Measurements from ENCODE around the gene INHBC. TPM values are rescaled to one million over a fixed set of nuclear protein-coding genes. Genes with fewer than 3 reads are reported as not detected.
"Not testable (repeated sequence)": the region's sequence is repeated elsewhere in the genome, so short reads cannot be mapped to it uniquely, and the experiment has no call there.

INHBC gene
- total and polyA plus RNA-seq, 7 experiments from 2014 or later = 0.16 TPM; not detected in 6

DNA sequence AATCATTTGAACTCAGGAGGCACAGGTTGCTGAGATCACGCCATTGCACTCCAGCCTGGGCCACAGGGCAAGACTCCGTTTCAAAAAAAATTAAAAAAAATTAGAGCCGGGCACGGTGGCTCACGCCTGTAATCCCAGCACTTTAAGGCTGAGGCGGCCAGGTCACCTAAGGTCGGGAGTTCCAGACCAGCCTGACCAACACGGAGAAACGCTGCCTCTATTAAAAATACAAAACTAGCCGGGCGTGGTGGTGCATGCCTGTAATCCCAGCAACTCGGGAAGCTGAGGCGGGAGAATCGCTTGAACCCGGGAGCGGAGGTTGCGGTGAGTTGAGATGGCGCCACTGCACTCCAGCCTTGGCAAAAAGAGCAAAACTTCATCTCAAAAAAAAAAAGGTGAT lies 39.5 kb upstream of the INHBC start:
- intact Hi-C loops (cut with micrococcal nuclease) = no loop called here
- Histone ChIP-seq H3K27me3 (ENCODE audit: control insufficient read depth in 2 of 2, insufficient read depth in 2 of 2, low read length in 2 of 2) (no peaks in the 10 kb centered on the region), H3K4me3 (ENCODE audit: low read length) (no peak overlapping the region), H3K4me1 (ENCODE audit: control insufficient read depth in 2 of 2, insufficient read depth in 2 of 2, low read length in 2 of 2) (no peaks in the 10 kb centered on the region), H3K36me3 (ENCODE audit: control insufficient read depth in 2 of 3, insufficient read depth in 3 of 3, low read length in 3 of 3) (peaks cover 0 to 23% (median 0%) of the 10 kb centered on the region in 3 experiments), H3K27ac (ENCODE audit: low read depth, low read length) (no peak overlapping the region), H3K9me3 (ENCODE audit: control insufficient read depth in 2 of 3, low read length in 3 of 3) (no peaks in the 10 kb centered on the region)
- Mint-ChIP-seq H3K27me3 (no peaks in the 10 kb centered on the region), H3K27ac (no peak overlapping the region), H3K4me3 (no peak overlapping the region), H3K4me1 (peaks cover 6 to 33% (median 17%) of the 10 kb centered on the region in 7 donors), H3K36me3 (peaks cover 6 to 33% (median 16%) of the 10 kb centered on the region in 5 donors), H3K9me3 (no peaks in the 10 kb centered on the region)
- ATAC-seq (no peak), DNase-seq (no peak)
- ChIA-PET CTCF (no interaction called here), POLR2A (interaction anchor here (0.7 kb wide), 1 partner anchor 142 kb away, joined by 3 read pairs; no protein-coding TSS in a partner anchor)

DNA sequence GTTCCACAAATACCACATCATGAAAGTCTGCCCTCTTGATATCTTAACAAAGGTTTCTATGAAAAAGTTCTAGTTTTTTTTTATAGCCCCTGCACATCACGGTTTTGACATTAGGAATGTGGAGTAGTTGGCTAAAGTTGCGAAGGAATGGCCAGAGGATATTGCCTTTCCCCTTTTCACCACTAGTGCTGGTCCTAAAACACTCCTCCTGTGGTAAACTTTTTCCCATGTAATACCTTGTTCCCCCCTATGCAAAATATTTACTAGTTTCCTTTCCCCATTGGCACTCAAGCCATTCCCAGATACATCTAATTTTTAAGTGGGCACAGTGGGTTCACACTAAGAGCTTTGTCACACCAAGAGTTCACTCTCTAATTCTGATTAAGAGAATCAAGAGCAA lies 37.1 kb upstream of the INHBC start:
- intact Hi-C loops (cut with micrococcal nuclease) = no loop called here
- Mint-ChIP-seq H3K9me3 (no peaks in the 10 kb centered on the region), H3K27me3 (no peaks in the 10 kb centered on the region), H3K27ac (peak overlapping the region in 2 of 9 donors; percentile 73 to 78), H3K4me1 (peaks cover 6 to 39% (median 22%) of the 10 kb centered on the region in 7 donors), H3K36me3 (peaks cover 4 to 30% (median 12%) of the 10 kb centered on the region in 5 donors), H3K4me3 (no peak overlapping the region)
- POLR2A ChIA-PET = no interaction called here
- Histone ChIP-seq H3K27me3 (ENCODE audit: control insufficient read depth in 2 of 2, insufficient read depth in 2 of 2, low read length in 2 of 2) (no peaks in the 10 kb centered on the region), H3K27ac (ENCODE audit: low read depth, low read length) (no peak overlapping the region), H3K36me3 (ENCODE audit: control insufficient read depth in 2 of 3, insufficient read depth in 3 of 3, low read length in 3 of 3) (peaks cover 0 to 14% (median 0%) of the 10 kb centered on the region in 3 experiments), H3K4me3 (ENCODE audit: low read length) (no peak overlapping the region), H3K9me3 (ENCODE audit: control insufficient read depth in 2 of 3, low read length in 3 of 3) (no peaks in the 10 kb centered on the region), H3K4me1 (ENCODE audit: control insufficient read depth in 2 of 2, insufficient read depth in 2 of 2, low read length in 2 of 2) (no peaks in the 10 kb centered on the region)
- CTCF ChIA-PET = interaction anchor here (1.3 kb wide), 1 partner anchor 10 kb away, joined by 3 read pairs; no protein-coding TSS in a partner anchor
- no peak for ATAC-seq
- DNase-seq = no peak

DNA sequence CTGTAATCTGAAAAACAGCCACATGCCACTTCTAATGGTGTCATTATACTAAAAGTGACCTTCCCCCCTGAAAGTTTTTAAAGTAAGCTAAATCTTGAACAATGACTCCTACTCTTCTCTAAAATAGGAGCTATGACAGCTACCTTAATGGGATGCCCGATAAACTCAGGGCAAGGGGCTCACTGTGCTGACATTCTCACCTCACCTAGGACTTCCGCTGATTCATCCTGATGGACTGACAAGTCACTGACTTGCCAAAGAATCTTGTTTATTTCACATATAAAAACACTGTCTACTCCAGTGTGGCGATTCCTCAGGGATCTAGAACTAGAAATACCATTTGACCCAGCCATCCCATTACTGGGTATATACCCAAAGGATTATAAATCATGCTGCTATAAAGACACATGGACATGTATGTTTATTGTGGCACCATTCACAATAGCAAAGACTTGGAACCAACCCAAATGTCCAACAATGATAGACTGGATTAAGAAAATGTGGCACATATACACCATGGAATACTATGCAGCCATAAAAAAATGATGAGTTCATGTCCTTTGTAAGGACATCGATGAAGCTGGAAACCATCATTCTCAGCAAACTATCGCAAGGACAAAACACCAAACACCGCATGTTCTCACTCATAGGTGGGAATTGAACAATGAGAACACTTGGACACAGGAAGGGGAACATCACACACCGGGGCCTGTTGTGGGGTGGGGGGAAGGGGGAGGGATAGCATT lies 34.7 kb upstream of the INHBC start:
- H3K27me3 Mint-ChIP-seq; H3K9me3 Mint-ChIP-seq; ATAC-seq; H3K27ac ChIP-seq (ENCODE audit: low read depth, low read length); DNase-seq; H3K4me3 ChIP-seq (ENCODE audit: low read length); intact Hi-C loops (cut with micrococcal nuclease); H3K9me3 ChIP-seq (ENCODE audit: control insufficient read depth in 2 of 3, low read length in 3 of 3); H3K27me3 ChIP-seq (ENCODE audit: control insufficient read depth in 2 of 2, insufficient read depth in 2 of 2, low read length in 2 of 2); H3K36me3 ChIP-seq (ENCODE audit: control insufficient read depth in 2 of 3, insufficient read depth in 3 of 3, low read length in 3 of 3); H3K4me1 ChIP-seq (ENCODE audit: control insufficient read depth in 2 of 2, insufficient read depth in 2 of 2, low read length in 2 of 2); H3K4me3 Mint-ChIP-seq: not testable (repeated sequence)
- POLR2A ChIA-PET = interaction anchor here (0.5 kb wide), 1 partner anchor 55 kb away, joined by 3 read pairs; the partner anchor contains the start of gene INHBE
- H3K36me3 Mint-ChIP-seq = peaks cover 4 to 18% (median 7%) of the 10 kb centered on the region in 5 donors
- peak overlapping the region in 2 of 9 donors; percentile 59 to 69 for H3K27ac Mint-ChIP-seq
- H3K4me1 Mint-ChIP-seq = peaks cover 3 to 33% (median 18%) of the 10 kb centered on the region in 7 donors
- CTCF ChIA-PET = interaction anchor here (0.6 kb wide), 1 partner anchor 9 kb away, joined by 3 read pairs; no protein-coding TSS in a partner anchor

DNA sequence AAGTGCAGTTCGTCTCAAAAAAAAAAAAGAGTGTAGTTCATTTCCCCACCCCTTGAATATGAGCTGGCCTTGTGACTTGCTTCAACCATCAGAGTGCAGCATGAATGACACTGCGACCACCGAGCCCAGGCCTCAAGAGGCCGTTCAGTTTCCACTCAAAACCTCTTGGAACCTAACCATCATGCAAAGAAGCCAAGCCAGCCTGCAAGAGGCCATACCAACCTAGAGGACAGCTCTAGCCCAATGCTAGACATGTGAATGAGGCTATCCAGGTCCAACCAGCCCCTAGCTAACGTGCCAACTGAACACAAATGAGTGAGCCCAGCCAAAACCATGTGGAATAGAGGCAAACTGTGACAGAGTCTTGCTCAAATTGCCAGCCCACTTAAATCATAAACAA lies 33.4 kb upstream of the INHBC start:
- Histone ChIP-seq H3K4me1 (ENCODE audit: control insufficient read depth in 2 of 2, insufficient read depth in 2 of 2, low read length in 2 of 2) (no peaks in the 10 kb centered on the region), H3K4me3 (ENCODE audit: low read length) (no peak overlapping the region), H3K9me3 (ENCODE audit: control insufficient read depth in 2 of 3, low read length in 3 of 3) (no peaks in the 10 kb centered on the region), H3K36me3 (ENCODE audit: control insufficient read depth in 2 of 3, insufficient read depth in 3 of 3, low read length in 3 of 3) (peaks cover 0 to 4% (median 0%) of the 10 kb centered on the region in 3 experiments), H3K27me3 (ENCODE audit: control insufficient read depth in 2 of 2, insufficient read depth in 2 of 2, low read length in 2 of 2) (no peaks in the 10 kb centered on the region), H3K27ac (ENCODE audit: low read depth, low read length) (no peak overlapping the region)
- CTCF ChIA-PET = interaction anchor here (0.6 to 1.0 kb wide), 3 partner anchors 55 to 219 kb away, joined by 3 to 5 read pairs (median 3); no protein-coding TSS in a partner anchor
- POLR2A ChIA-PET = interaction anchor here (0.7 kb wide), 1 partner anchor 16 kb away, joined by 3 read pairs; no protein-coding TSS in a partner anchor
- intact Hi-C loops (cut with micrococcal nuclease) = no loop called here
- H3K27me3 Mint-ChIP-seq = no peaks in the 10 kb centered on the region
- peaks cover 0 to 12% (median 3%) of the 10 kb centered on the region in 5 donors for H3K36me3 Mint-ChIP-seq
- no peak overlapping the region for H3K4me3 Mint-ChIP-seq
- peaks cover 6 to 31% (median 23%) of the 10 kb centered on the region in 7 donors for H3K4me1 Mint-ChIP-seq
- DNase-seq (no peak), ATAC-seq (no peak)
- no peaks in the 10 kb centered on the region for H3K9me3 Mint-ChIP-seq
- H3K27ac Mint-ChIP-seq = peak overlapping the region in 1 of 9 donors; percentile 54

DNA sequence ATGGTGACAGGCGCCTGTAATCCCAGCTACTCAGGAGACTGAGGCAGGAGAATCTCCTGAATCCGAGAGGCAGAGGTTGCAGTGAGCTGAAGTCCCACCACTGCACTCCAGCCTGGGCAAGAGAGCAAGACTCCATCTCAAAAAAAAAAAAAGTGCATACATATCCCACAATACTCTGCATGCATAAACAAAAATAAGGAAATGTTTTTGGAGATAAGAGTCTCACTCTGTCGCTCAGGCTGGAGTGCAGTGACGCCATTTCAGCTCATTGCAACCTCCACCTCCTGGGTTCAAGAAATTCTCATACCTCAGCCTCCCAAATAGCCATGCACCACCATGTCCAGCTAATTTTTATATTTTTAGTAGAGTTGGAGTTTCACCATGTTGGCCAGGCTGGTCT lies 32.4 kb upstream of the INHBC start:
- H3K36me3 Mint-ChIP-seq = peaks cover 0 to 15% (median 3%) of the 10 kb centered on the region in 5 donors
- DNase-seq; H3K36me3 ChIP-seq (ENCODE audit: control insufficient read depth in 2 of 3, insufficient read depth in 3 of 3, low read length in 3 of 3); H3K27ac Mint-ChIP-seq; H3K27me3 ChIP-seq (ENCODE audit: control insufficient read depth in 2 of 2, insufficient read depth in 2 of 2, low read length in 2 of 2); H3K9me3 Mint-ChIP-seq; intact Hi-C loops (cut with micrococcal nuclease); H3K4me1 ChIP-seq (ENCODE audit: control insufficient read depth in 2 of 2, insufficient read depth in 2 of 2, low read length in 2 of 2); H3K4me3 Mint-ChIP-seq; H3K27ac ChIP-seq (ENCODE audit: low read depth, low read length); H3K9me3 ChIP-seq (ENCODE audit: control insufficient read depth in 2 of 3, low read length in 3 of 3); H3K27me3 Mint-ChIP-seq; H3K4me3 ChIP-seq (ENCODE audit: low read length); ATAC-seq; POLR2A ChIA-PET: not testable (repeated sequence)
- H3K4me1 Mint-ChIP-seq = peaks cover 6 to 32% (median 27%) of the 10 kb centered on the region in 7 donors
- CTCF ChIA-PET = interaction anchor here (0.6 kb wide), 1 partner anchor 9 kb away, joined by 3 read pairs; no protein-coding TSS in a partner anchor

DNA sequence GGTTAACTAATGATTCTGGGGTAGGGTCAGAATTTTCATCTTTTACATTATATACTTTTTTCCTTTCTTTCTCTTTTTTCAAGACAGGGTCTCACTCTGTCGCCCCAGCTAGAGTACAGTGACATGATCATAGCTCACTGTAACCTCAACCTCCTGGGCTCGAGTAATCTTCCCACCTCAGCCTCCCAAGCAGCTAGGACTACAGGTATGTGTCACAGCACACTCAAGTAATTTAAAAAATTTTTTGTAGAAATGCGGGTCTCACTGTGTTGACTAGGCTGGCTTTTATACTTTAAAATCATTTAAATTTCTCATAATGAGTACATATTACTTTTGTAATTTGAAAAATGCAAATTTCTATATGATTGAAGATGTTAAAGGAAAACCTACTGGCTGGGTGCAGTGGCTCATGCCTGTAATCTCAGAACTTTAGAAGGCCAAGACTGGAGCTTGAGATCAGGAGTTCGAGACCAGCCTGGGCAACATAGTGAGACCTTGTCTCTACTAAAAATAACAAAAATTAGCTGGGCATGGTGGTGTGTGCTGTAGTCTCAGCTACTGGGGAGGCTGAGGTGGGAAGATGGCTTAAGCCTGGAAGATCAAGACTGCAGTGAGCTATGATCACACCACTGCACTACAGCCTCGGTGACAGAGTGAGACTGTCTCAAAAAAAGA lies 29.5 kb upstream of the INHBC start:
- peaks cover 0 to 11% (median 3%) of the 10 kb centered on the region in 5 donors for H3K36me3 Mint-ChIP-seq
- no peaks in the 10 kb centered on the region for H3K9me3 ChIP-seq (ENCODE audit: control insufficient read depth in 2 of 3, low read length in 3 of 3)
- no peaks in the 10 kb centered on the region for H3K4me1 ChIP-seq (ENCODE audit: control insufficient read depth in 2 of 2, insufficient read depth in 2 of 2, low read length in 2 of 2)
- ATAC-seq = no peak
- no peak overlapping the region for H3K4me3 ChIP-seq (ENCODE audit: low read length)
- intact Hi-C loops (cut with micrococcal nuclease) = no loop called here
- DNase-seq = no peak
- H3K4me1 Mint-ChIP-seq = peaks cover 3 to 29% (median 16%) of the 10 kb centered on the region in 7 donors
- ChIA-PET POLR2A (no interaction called here), CTCF (no interaction called here)
- H3K4me3 Mint-ChIP-seq = no peak overlapping the region
- H3K27me3 Mint-ChIP-seq = no peaks in the 10 kb centered on the region
- H3K27me3 ChIP-seq (ENCODE audit: control insufficient read depth in 2 of 2, insufficient read depth in 2 of 2, low read length in 2 of 2) = no peaks in the 10 kb centered on the region
- H3K27ac ChIP-seq (ENCODE audit: low read depth, low read length) = no peak overlapping the region
- peak overlapping the region in 1 of 9 donors; percentile 31 for H3K27ac Mint-ChIP-seq
- H3K36me3 ChIP-seq (ENCODE audit: control insufficient read depth in 2 of 3, insufficient read depth in 3 of 3, low read length in 3 of 3) = no peaks in the 10 kb centered on the region
- no peaks in the 10 kb centered on the region for H3K9me3 Mint-ChIP-seq

All from naive thymus-derived CD4-positive, alpha-beta T cell (primary cell).